ENCODE results near the gene GRIK1. TPM values are rescaled to one million over a fixed set of nuclear protein-coding genes. Genes with fewer than 3 reads are reported as not detected.

The GRIK1 gene
- total RNA-seq, 1 experiment from 2014 or later = 0.09 TPM

- TF ChIP-seq ZBTB43 (CRISPR knock-in tag; IDR thresholded peaks at IDR 0.05) (no peak), CTCF (IDR thresholded peaks at IDR 0.05) (no peak), JUN (CRISPR knock-in tag; IDR thresholded peaks at IDR 0.05) (no peak), ZNF219 (CRISPR knock-in tag; IDR thresholded peaks at IDR 0.05; ENCODE audit: borderline replicate concordance) (no peak), ZNF416 (CRISPR knock-in tag; IDR thresholded peaks at IDR 0.05) (no peak), ELF4 (CRISPR knock-in tag; IDR thresholded peaks at IDR 0.05; ENCODE audit: low read depth) (no peak), ZNF281 (CRISPR knock-in tag; IDR thresholded peaks at IDR 0.05) (no peak), TEAD4 (CRISPR knock-in tag; IDR thresholded peaks at IDR 0.05) (no peak), OVOL2 (CRISPR knock-in tag; IDR thresholded peaks at IDR 0.05; ENCODE audit: borderline replicate concordance) (no peak), ZBTB21 (CRISPR knock-in tag; IDR thresholded peaks at IDR 0.05; ENCODE audit: borderline replicate concordance) (no peak), ZNF425 (CRISPR knock-in tag; conservative IDR thresholded peaks at IDR 0.05) (no peak), ZNF138 (CRISPR knock-in tag; conservative IDR thresholded peaks at IDR 0.05) (no peak), GRHL2 (CRISPR knock-in tag; IDR thresholded peaks at IDR 0.05; ENCODE audit: insufficient replicate concordance, severe bottlenecking) (no peak)
Observed at GRCh38 chr21:29942034-29942433, 2.2 kb upstream of the GRIK1 start (continued).

- H3K27me3 Mint-ChIP-seq (ENCODE audit: low read depth) = peaks cover 63% of the 10 kb centered on the region
- no peak for DNase-seq (ENCODE audit: low spot score)
- H3K4me3 Mint-ChIP-seq = no peak overlapping the region
- no peaks in the 10 kb centered on the region for H3K36me3 Mint-ChIP-seq
- no peak for ATAC-seq
- CTCF ChIA-PET = no interaction called here
- H3K27ac Mint-ChIP-seq = no peak overlapping the region
- peaks cover 8% of the 10 kb centered on the region for H3K4me1 Mint-ChIP-seq
- POLR2A ChIA-PET = no interaction called here
- H3K9me3 Mint-ChIP-seq = no peaks in the 10 kb centered on the region
- TF ChIP-seq SP1 (CRISPR knock-in tag; conservative IDR thresholded peaks at IDR 0.05) = no peak
- no peak for TF ChIP-seq CBFB (CRISPR knock-in tag; IDR thresholded peaks at IDR 0.05; ENCODE audit: low read depth)
- no peak for TF ChIP-seq ERG (CRISPR knock-in tag; IDR thresholded peaks at IDR 0.05)
- no peak for TF ChIP-seq ZNF423 (CRISPR knock-in tag; IDR thresholded peaks at IDR 0.05)
- TF ChIP-seq ELF4 (CRISPR knock-in tag; IDR thresholded peaks at IDR 0.05; ENCODE audit: low read depth) = no peak
- no peak for TF ChIP-seq SMAD4 (CRISPR knock-in tag; IDR thresholded peaks at IDR 0.05)
- TF ChIP-seq JUN (CRISPR knock-in tag; IDR thresholded peaks at IDR 0.05) = no peak
- TF ChIP-seq ZNF263 (CRISPR knock-in tag; IDR thresholded peaks at IDR 0.05; ENCODE audit: low read depth) = no peak
- TF ChIP-seq MLX (CRISPR knock-in tag; IDR thresholded peaks at IDR 0.05) = no peak
- TF ChIP-seq IRF1 (CRISPR knock-in tag; IDR thresholded peaks at IDR 0.05) = no peak
- TF ChIP-seq CTCF (IDR thresholded peaks at IDR 0.05) = no peak
- TF ChIP-seq SOX15 (CRISPR knock-in tag; IDR thresholded peaks at IDR 0.05) = no peak
- no peak for TF ChIP-seq E2F5 (CRISPR knock-in tag; IDR thresholded peaks at IDR 0.05)
Observed at GRCh38 chr21:29940991-29941390, 1.2 kb upstream of the GRIK1 start.
